SH-SY5Y (cell line): Measurements from ENCODE around the gene EIF3A.

ENCODE experiments used
- GATA2 ChIP-seq: IDR thresholded peaks from 2 replicates; pipeline ENCODE4 v1.6.1; 2011; ENCODE audit warnings: mild to moderate bottlenecking, low read depth, low read length
- GATA3 ChIP-seq: IDR thresholded peaks from 2 replicates; pipeline ENCODE4 v1.6.1; 2011; ENCODE audit warnings: low read depth, mild to moderate bottlenecking, low read length, moderate library complexity

EIF3A gene, protein sequence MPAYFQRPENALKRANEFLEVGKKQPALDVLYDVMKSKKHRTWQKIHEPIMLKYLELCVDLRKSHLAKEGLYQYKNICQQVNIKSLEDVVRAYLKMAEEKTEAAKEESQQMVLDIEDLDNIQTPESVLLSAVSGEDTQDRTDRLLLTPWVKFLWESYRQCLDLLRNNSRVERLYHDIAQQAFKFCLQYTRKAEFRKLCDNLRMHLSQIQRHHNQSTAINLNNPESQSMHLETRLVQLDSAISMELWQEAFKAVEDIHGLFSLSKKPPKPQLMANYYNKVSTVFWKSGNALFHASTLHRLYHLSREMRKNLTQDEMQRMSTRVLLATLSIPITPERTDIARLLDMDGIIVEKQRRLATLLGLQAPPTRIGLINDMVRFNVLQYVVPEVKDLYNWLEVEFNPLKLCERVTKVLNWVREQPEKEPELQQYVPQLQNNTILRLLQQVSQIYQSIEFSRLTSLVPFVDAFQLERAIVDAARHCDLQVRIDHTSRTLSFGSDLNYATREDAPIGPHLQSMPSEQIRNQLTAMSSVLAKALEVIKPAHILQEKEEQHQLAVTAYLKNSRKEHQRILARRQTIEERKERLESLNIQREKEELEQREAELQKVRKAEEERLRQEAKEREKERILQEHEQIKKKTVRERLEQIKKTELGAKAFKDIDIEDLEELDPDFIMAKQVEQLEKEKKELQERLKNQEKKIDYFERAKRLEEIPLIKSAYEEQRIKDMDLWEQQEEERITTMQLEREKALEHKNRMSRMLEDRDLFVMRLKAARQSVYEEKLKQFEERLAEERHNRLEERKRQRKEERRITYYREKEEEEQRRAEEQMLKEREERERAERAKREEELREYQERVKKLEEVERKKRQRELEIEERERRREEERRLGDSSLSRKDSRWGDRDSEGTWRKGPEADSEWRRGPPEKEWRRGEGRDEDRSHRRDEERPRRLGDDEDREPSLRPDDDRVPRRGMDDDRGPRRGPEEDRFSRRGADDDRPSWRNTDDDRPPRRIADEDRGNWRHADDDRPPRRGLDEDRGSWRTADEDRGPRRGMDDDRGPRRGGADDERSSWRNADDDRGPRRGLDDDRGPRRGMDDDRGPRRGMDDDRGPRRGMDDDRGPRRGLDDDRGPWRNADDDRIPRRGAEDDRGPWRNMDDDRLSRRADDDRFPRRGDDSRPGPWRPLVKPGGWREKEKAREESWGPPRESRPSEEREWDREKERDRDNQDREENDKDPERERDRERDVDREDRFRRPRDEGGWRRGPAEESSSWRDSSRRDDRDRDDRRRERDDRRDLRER (N-terminal part only)

DNA sequence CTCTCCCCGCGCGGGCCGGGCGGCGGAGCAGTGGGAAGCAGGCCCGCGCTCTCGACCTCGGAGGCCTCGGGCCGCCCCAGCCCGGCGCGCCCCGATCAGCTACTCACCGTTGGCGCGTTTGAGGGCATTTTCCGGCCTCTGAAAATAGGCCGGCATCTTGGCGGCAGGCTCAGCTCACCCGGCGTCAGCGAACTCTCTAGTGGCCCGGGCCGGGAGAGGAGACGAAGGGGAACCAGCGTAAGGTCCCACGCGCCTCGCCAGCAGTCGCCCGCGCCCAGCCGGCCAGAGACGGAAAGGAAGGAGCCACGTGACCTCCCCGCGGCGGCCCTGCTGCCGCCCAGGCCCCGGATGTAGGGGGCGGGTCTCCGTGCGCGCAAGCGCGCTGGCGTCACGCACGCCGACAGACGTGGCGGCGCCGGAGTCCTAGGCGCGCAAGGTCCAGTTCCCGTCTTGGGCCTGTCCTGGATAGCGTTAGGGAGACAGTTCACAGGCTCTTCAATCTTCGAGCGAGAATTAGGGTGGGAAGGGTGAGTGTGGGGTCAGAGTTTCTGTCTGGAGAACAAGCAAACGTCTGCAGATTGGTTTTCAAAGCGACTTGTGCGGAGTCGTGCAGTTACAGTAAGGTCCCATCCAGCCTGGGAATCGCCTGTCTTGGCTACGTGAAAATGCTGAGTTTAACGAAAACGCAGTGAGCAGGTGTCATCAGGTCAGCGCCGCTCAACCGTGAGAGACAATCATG lies at the start of gene EIF3A:
TSS of gene EIF3A (minus strand) at position 297 of the 739 bp plus-strand sequence. CDS start at position 156, 141 bp downstream.
- no peak; the same call in 1 of the 2 replicates for TF ChIP-seq GATA2
- no peak for TF ChIP-seq GATA3

GRCh38 chr10:119129721-119130120 lies 49.1 kb upstream of the EIF3A start:
- TF ChIP-seq GATA2 (no peak), GATA3 (no peak)

GRCh38 chr10:119125942-119126341 lies 45.3 kb upstream of the EIF3A start:
- TF ChIP-seq GATA3 (no peak), GATA2 (no peak)

GRCh38 chr10:119120875-119121274 lies 40.3 kb upstream of the EIF3A start:
- TF ChIP-seq GATA2 (no peak), GATA3 (no peak)

- TF ChIP-seq GATA2 (no peak), GATA3 (no peak)
Measured at GRCh38 chr10:119120413-119120867, 39.8 kb upstream of the EIF3A start.

DNA sequence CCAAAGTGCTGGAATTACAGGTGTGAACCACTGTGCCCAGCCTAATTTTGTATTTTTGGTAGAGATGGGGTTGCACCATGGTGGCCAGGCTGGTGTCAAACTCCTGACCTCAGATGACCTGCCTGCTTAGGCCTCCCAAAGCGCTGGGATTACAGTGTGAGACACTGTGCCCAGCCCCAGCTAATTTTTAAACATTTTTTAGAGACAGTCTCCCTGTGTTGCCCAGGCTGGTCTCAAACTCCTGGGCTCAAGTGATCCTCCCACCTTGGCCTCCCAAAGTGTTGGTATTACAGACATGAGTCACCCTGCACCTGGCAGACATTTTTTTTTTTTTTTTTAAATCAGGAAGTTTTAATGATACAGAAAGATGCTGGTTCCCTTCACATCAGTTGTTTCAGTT lies 38.8 kb upstream of the EIF3A start:
- no peak for TF ChIP-seq GATA2
- TF ChIP-seq GATA3, result no peak

- TF ChIP-seq GATA2 (no peak), GATA3 (no peak)
Measured at GRCh38 chr10:119118231-119118630, 37.6 kb upstream of the EIF3A start.

DNA sequence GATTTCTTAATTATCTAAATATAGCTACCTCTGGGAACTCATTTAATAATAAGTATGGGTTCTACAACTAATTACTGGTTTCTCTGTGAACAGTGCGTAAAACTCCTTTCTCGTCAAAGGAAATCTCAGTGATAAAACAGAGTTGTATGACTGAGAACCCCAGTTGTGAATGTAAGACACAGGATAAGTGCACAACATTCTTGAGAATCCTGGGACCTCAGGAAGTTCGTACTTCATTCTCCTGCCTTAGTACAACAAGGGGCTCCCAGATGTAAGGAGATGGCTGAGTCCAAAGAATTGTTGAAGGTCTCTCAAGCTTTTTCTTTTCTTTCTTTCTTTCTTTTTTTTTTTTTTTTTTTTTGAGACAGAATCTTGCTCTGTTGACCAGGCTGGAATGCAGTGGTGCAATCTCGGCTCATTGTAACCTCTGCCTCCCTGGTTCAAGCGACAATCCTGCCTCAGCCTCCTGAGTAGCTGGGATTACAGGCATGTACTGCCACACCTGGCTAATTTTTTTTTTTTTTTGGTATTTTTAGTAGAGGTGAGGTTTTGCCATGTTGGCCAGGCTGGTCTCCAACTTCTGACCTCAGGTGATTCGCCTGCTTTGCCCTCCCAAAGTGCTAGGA lies 35.8 kb upstream of the EIF3A start:
- TF ChIP-seq GATA2 (no peak), GATA3 (no peak)

DNA sequence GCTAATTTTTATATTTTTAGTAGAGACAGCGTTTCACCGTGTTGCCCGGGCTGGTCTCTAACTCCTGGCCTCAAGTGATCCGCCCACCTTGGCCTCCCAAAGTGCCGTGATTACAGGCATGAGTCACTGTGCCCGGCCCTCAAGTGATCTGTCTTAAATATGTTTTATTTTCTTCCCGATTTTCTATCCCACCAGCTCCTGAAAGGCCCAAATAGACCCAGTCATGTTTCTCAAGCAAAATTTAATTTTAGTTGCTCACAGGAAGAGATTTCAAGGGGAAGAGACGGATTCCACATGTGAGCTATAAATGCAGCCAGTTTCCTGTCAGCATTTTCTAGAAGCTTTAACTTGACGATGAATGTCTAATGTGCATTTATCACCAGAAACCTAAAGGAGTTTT lies 35.3 kb upstream of the EIF3A start:
- TF ChIP-seq GATA2 (no peak), GATA3 (no peak)

GRCh38 chr10:119113751-119114732 lies 33.4 kb upstream of the EIF3A start:
- TF ChIP-seq GATA2 (no peak), GATA3 (no peak)

DNA sequence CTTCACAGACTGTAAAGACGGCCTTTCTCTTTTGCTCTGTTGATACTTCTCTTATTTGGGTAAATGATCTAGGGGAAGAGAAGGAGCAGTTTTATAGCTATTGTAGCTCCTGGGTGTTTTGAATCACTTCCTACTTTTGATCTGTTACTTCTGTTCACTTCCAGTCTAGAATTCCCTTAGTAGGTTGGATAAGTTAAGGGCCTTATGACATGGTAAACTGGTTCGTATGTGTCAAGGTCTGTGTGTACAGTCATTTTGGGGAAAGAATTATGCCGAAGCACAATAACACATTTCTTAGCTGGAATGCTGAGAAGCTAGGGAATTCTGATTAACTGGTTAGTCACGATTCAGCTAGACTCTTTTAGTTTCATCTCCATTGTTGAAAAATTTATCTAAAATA lies 31.4 kb upstream of the EIF3A start:
- no peak for TF ChIP-seq GATA3
- TF ChIP-seq GATA2, result no peak

DNA sequence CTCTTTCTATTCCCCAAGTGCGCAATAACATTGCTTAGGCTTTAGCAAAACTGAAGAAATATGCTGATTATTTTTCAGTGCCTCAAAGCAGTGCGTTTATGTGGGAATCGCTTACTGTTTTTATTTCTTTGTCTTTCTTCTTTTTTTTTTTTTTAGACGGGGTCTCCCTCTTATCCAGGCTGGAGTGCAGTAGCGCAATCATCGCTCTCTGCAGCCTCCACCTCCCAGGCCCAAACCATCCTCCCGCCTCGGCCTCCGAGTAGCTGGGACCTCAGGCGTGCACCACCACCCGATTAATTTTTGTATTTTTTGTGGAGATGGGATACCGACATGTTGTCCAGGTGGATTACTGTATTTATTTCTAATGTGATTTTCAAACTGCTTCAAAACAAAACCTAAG lies 24.5 kb upstream of the EIF3A start:
- TF ChIP-seq GATA2, result no peak
- no peak for TF ChIP-seq GATA3
